ENCODE measurements around the gene IL17REL.

The IL17REL gene

DNA sequence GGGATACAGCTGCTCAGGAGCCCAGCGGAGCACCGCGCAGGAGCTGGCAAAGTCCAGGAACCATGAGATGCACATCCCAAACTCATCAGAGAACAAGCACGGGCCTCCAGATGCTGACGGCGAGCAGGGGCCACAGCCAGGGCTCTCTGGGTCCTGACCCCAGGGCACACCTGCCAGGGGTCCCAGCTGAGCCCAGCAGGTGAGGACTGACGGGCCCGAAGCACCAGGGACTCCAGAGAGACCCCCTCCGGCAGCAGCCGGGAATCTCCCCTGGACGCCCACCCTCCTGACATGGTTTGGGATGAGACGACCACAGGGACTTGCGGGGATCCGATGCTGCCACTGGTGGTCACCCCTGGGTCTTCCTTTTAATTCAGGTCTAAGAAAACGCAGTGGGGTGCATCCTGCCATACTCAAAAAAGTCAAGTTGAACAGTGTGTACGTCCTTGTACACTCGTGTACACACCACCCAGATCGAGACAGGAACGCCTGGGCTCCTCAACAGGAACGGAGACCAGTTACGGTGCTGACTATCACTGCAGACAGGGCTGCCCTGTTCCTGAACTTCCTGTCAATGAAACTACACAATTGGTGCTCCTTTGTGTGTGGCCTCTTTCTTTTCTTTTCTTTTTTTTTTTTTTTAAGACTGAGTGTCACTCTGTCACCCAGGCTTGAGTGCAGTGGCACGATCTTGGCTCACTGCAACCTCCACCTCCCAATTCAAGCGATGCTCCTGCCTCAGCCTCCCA is 23.6 kb upstream of the IL17REL start:
- TF ChIP-seq, protein P1, sequence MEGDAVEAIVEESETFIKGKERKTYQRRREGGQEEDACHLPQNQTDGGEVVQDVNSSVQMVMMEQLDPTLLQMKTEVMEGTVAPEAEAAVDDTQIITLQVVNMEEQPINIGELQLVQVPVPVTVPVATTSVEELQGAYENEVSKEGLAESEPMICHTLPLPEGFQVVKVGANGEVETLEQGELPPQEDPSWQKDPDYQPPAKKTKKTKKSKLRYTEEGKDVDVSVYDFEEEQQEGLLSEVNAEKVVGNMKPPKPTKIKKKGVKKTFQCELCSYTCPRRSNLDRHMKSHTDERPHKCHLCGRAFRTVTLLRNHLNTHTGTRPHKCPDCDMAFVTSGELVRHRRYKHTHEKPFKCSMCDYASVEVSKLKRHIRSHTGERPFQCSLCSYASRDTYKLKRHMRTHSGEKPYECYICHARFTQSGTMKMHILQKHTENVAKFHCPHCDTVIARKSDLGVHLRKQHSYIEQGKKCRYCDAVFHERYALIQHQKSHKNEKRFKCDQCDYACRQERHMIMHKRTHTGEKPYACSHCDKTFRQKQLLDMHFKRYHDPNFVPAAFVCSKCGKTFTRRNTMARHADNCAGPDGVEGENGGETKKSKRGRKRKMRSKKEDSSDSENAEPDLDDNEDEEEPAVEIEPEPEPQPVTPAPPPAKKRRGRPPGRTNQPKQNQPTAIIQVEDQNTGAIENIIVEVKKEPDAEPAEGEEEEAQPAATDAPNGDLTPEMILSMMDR (IDR thresholded peaks at IDR 0.05; ENCODE audit: low read depth, low read length, missing control alignments) = no peak
- H3K4me3 ChIP-seq (replicated peaks; ENCODE audit: low read depth, low read length) = no peak overlapping the region
- no peak for DNase-seq (ENCODE audit: extremely low read depth, low read depth)

DNA sequence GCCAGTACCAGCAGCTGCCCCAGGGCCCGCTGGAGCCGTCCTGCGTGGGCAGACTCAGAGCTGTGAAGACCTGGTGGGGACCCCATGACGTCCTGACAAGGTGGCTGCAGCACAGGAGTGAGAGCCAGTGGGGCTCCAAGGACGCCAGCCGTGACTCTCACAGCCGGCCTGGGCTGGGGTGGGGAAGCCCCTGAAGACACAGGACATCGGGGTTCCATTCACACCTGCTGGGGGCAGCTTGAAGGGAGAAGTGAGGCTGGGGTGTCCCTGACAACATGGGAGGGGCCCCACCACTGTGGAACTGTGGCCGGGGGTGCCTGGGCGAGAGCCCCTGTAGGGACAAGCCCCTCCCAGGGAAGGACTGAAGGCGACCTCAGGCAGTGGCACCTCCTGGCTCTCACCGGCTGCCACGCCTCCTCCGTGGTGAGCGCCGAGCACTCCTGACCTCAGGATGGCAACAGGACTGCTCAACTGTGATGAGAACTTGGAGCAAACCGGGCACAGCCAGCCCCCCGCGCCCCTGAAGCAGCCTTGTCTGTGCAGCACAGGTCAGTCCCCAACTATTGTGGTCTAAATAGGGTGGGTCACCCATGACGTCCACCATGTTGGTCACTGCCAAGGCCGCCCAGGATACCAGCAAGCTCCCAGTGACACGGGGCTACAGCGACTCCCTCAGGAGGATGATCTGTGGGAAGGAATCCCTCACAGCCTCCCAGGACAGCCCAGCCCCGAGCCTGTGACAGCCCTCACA is 22.7 kb upstream of the IL17REL start:
- no peak overlapping the region for H3K4me3 ChIP-seq (replicated peaks; ENCODE audit: low read depth, low read length)
- DNase-seq (ENCODE audit: extremely low read depth, low read depth) = no peak
- TF ChIP-seq, protein P1 (IDR thresholded peaks at IDR 0.05; ENCODE audit: low read depth, low read length, missing control alignments) = no peak

DNA sequence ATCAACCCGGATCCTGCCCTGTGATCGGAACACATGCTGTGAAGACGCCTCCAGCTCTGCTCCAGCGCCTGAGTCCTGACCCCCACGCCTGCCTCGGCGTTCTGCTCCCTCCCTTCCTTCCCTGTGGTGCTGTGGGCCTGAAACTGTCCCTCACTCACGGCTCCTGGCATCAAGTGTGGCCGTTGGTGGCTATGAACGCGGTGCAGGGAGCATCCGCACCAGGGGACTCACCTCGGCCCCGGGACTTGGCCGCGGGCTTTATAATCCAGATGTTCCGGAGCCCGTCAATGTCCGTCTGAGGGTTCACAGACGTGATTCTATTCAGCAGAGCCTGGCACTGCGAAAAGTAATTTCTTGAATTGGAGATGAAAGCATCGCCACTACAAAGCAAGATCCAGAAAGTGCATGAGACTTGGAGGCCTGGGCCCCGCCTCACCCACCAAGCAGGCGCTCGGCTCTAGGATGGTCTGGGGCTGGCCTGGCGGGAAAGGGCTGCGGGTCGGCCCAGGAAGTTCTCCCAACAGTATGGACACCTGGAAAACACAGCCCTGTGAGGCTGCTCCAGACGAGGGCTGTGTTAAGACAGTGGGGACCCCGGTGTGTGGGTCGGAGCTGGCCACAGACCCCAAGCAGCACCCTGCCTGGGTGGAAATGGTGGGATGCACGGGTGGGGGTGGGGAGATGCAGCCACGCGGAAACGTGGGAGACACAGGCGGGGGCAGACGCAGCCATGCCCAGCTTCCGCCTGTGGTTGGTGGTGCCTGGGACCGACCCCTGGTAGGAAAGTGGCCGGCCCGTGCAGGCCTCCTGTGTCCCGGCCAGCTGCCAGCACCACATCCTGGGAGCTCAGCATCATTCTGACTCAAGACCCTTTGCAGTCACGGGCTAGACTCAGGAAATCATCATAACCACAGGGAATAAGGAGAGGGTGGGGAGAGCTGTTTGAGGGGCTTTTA is 21.8 kb upstream of the IL17REL start:
- DNase-seq (ENCODE audit: extremely low read depth, low read depth) = no peak
- TF ChIP-seq, protein P1 (IDR thresholded peaks at IDR 0.05; ENCODE audit: low read depth, low read length, missing control alignments) = no peak

DNA sequence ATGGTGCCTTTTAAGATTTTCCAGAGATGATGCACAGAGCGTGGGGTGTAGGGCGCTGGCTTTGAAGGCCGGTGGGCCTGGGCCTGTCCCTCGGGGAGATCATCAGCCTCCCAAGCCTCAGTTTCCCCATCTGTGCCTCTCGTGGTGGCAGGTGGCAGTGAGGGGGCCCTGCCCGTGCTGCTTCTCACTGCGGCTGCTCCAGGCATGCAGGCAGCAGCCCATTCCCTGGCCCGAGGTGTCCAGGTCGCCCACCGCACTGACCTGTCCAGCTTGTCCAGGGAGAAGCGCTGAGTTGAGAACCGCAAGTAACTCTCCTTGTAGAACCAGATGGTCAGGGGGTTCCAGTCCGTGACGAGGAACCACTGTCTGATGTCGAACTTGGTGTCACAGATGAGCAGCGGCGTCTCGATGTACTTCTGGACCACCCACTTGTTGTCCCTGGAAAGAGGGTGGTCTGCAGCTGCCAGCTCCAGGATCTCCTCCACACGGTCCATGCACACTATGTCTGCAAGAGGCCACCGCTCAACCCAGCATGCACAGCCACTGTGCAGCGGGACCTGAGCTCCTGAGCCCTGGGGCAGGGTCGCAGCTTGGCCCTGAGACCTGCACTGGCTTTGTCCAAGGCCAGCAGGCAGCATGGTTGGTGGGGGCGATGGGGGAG is 20.5 kb upstream of the IL17REL start:
- no peak for DNase-seq (ENCODE audit: extremely low read depth, low read depth)
- TF ChIP-seq, protein P1 (IDR thresholded peaks at IDR 0.05; ENCODE audit: low read depth, low read length, missing control alignments) = no peak
- H3K4me3 ChIP-seq (replicated peaks; ENCODE audit: low read depth, low read length) = no peak overlapping the region

More for the DNA sequence above, 21.8 kb upstream of the IL17REL start:
- H3K4me3 ChIP-seq (replicated peaks; ENCODE audit: low read depth, low read length) = no peak overlapping the region

DNA sequence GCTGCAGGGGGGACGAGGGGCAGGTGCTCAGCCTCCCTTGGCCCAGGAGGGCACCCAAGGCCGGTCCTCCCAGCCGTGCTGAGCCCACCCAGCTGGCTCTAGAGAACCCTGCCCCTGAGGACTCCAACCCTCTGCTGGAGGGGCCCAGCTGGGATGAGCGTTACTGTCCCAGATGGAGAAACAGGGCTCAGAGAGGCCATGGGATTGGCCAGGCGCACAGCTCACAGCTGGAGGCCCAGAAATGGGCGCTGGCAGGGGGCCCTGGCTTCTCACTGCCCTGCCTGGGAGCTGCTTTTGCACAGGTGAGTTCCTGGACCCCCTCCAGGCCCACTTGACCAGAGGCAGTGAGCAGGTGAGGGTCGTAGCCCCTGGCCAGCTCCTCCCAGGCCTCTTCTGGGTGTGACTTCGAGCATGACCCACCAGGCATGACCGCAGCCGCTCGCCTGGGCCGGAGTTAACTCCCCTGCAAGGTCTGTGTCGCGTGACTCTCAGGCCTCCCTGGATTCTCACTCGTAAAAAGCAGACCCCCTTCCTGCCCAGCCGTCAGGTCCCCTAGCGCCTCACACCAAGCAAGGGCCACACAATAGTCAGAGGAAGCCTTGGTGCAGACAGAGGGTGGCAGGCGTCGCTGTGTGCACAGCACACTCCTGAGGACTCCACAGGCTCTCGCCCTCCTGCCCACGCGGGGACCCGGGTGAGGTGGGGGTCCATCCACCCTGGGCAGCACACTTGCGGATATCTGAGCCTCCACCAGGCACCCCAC is 19.7 kb upstream of the IL17REL start:
- TF ChIP-seq, protein P1 (IDR thresholded peaks at IDR 0.05; ENCODE audit: low read depth, low read length, missing control alignments) = no peak
- no peak overlapping the region for H3K4me3 ChIP-seq (replicated peaks; ENCODE audit: low read depth, low read length)
- DNase-seq (ENCODE audit: extremely low read depth, low read depth) = no peak

All from HFF-Myc (cell line).